Measurements from ENCODE around the gene THBS1.

The THBS1 gene

DNA sequence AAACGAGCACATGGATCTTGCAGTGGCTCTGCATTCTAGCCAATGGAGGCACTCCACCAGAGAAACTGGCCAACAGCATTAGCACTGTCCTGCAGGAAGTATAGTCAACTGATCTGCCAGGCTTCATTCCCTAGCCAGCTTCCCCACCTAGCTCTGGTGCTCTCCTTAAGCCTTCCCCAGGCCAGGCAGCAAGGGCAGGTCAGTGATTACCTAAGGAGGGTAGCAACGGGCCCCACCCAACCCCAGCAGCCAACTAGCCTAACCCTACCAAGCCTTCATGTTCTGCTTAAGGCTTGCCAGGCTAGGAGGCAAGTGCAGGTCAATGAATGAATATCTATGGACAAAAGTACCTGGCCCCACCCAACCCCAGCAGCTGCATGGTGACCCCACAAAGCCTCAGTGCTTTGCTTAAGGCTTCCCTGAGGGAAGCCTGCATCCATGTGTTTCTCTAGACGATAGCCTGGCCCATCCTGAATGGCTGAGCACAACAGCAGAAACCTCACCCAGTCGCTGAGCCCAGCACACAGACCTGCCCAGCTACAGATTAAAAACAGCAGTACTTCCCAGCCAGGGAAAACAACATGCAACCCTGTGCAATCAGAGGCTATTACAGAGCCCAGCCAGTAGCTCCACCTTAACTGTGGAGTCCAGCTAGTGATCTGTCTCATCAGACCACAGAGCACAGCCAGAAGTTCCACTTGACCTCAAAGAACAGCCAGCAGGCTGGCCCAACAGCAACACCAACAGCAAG lies 28.5 kb downstream of the THBS1 start:
- no peak for DNase-seq

DNA sequence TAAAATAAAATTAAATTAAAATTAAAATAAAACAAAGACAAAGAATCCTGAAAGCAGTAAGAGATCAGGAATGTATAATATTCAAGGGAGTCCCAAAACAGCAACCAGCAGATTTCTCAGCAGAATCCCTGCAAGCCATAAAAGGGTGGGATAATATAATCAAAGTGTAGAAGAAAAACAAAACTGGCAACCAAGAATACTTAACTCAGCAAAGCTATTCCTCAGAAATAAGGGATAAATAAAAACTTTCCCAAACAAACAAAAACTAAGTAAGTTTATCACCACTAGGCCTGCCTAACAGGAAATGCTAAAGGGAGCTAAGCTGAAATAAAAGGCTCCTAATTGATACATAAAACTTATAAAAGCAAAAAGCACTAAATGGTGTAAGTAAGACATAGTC lies 29.8 kb downstream of the THBS1 start:
- DNase-seq: no peak

DNA sequence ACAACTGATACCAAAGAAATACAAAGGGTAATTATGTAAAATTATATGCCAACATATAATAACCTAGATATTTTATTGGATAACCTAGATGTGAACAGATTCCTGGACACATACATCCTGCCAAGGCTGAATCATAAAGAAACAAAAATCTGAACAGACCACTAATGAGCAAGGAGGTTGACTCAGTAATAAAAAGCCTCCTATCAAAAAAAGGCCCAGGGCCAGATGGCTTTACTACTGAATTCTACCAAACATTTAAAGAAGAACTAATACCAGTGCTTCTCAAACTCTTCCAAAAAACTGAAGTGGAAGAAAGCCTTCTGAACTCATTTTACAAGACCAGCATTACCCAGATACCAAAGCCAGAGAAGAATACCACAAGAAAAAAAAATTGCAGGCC lies 32.4 kb downstream of the THBS1 start:
- DNase-seq: no peak

DNA sequence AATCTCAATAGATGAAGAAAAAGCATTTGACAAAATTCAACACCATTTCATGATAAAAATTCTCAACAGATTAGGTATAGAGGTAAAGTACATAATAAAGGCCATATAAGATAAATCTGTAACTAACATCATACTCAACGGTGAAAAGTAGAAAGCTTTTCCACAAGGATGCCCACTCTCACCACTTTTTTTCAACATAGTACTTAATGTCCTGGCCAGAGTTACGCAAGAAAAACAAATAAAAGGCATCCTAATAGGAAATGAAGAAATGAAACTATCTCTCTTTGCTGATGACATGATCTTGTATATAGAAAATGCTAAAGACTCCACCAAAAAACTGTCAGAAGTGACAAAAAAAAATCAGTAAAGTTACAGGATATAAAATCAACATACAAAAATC lies 33.0 kb downstream of the THBS1 start:
- no peak for DNase-seq

DNA sequence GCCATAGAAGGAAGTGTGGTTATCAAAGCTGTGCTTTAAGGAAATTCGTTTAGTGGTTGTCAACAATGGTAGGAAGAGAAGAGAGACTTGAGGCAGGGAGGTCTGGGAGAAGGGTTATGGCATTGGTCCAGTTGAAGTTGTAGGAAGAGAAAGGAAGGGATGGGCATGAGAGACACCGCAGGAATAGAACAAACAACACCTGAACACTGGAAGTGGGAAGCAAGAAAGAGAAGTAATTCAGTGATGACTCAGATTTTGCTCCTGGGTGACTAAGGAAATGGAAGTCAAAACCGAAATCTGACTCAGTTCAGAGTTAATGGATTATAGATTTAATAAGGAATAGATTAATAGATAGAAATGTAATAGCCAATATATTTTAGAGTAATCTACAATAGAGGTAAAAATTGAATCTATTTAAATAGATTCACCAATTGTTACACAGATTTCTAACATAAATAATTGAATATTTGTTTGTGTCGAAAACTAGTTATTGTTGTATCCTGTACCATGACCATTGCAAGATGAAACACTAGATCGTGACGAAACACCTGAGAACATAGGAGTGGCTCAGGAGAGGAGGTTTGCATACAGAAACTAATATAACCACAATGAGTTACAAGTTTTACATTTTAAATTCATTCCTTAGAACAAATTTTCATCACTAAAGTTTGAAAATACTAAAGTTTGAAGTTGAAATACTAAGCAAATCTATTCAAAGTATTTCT lies 36.0 kb downstream of the THBS1 start:
- DNase-seq: no peak

DNA sequence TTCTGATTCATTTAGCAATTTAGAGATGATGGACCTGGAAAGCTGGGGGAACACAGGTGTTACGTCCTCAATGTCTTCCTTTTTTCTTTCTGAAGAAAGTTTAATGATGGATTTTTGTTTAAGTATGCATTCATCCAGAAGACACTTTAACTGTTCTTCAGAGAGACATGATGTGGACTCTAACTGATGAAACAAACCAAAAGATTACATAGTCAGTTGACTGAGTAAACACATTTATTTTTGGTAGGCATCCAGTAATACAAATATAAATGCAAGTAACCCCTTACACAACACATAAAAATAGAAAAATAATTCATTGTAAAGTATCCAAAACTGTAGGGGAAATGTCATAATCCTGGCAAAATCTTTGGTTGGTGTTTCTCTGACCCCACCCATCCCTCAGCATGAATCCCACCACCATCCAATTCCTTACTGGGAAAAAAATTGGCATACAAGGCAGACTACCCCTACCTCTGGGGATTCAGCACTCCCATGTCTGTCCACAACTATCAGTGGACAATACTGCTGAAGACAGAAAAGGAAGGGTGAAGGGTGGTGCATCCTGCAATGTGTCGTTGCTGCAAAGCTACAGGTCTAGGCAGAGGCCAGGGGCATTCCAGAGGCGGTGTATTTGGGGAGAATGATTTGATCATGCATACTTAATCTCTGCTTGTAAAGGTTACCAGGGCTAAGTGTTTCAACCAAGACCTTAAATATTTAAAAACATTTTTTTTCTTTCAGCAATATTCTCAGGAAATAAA lies 37.4 kb downstream of the THBS1 start:
- no peak for DNase-seq

DNA sequence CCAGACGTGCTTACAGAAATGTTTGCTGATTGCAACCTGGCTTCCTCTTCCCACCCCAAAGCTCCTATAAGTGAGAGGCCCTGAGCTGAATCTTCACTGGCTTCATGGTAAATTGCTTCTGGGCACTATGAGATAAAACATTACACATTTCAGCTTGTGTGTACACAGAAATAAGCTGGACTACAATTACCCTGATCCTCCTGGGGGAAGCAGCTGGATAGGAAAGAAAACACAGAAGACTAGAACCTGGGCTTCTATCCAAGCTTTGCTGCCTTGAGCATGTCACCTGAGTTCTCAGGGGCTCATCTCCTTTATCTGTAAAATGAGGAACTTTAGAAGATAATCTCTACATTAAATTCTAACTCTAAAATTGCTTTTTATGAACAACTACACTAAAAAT lies 40.3 kb downstream of the THBS1 start:
- peak; percentile 58 for DNase-seq

DNA sequence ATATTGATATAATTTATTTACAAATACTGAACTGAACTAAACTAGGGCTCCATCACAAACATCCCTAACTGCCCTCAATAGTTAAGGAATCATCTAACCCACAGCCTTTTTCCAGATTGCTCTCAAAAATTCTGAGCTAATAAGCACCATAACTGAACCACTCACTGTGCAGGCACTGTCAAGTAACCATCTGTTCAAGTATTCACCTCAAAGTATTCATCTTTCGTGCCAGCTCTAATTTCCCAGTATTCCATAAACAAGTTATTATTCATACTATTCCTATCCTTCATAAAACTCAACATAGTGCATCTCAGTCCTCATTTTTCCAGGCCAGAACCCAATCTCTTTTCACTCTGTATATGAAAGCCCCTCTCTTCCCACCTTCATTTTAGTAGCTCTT lies 41.1 kb downstream of the THBS1 start:
- no peak for DNase-seq

DNA sequence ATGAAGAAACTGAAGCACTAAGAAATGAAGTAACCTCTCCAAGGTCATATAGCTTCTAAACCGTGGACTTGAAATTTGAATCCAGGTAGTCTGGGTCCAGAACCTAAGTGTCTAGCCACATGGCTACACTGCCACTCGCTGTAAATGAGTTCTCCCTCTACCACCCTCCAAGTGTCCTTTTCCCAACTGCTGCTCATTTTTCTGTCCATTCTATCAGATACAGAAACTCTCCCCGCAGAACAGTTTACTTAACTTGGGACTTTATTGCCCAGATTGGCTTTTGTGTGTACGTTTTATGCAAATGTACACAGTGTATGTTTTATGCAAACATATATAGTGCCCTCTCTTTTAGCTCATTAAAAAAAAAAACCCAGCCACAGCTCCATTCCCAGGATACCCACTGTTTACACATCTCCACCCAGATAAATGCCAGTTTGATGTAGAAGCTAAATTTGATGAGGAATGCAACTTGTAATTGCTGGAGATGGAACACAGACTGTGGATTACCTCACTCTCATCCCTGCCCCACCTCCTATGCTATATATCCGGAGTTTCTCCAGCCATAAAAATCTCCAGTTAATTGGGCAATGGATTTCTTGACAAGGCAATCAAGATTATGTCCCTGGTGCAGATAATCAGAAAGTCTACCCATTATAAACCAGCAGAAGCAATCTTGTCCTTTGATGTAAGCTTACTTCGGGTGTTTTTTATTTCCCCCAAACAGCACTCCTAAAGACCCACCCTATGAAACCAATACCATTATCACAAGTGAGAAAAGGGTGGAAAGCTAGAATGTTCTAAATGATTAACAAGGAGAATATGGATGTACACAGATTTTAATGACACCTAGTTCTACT lies 42.0 kb downstream of the THBS1 start:
- DNase-seq: no peak

DNA sequence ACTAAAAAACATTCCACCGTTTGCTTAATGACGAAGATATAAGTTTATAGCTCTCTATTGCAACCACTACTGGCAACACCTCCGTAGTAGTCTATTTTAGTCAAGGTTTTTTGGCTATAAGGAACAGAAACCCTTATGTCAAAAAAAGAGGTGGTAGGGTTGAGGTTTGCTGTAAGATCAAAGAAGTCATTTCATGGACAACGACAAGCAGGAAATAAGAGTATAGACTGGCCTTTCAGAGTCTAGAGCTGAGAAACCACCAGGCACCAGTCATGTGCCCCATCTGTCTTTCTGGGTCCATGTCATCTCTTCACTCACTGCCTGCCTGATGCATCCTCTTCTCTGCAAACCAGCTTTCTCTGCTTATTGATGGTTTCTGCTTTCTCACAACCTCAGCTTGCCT lies 42.7 kb downstream of the THBS1 start:
- DNase-seq: no peak

DNA sequence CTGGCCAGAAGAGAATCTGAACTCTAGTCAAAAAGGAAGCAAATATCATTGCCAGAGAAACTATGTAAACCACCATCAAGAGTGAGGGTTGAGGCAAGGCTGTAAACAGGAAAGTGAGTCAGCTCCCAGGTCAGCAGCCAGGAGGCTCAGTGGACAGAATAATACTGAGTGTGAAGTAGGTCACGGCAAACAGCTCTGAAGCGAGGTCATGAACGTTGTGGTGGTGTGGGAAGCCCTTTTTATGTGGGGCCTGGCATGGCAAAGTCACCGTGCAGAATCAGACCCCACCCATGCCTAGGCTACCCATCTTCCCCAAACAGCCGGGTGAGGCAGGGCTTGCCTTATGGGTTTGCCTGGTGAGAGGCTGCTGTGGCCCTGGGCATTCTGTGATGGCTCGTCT lies 43.9 kb downstream of the THBS1 start:
- DNase-seq: no peak

DNA sequence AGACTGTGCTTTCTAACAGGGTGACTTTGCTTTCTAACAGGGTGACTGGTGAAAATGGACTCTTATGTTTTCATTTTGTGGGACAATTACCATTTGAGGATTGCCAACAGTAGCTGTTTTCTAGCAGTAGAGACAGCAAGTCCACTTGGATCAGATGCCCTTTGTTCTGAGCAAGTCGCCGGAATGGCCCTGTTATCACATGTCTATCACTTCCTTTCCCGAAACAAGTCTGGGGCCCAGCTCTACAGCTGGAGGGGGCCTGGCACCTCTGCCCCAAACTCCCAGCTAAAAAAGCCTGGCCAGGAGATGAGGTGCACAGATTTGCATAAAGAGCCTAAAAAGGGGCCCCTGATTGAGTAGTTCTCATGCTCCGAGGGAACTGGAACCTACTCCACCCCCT lies 44.6 kb downstream of the THBS1 start:
- no peak for DNase-seq

DNA sequence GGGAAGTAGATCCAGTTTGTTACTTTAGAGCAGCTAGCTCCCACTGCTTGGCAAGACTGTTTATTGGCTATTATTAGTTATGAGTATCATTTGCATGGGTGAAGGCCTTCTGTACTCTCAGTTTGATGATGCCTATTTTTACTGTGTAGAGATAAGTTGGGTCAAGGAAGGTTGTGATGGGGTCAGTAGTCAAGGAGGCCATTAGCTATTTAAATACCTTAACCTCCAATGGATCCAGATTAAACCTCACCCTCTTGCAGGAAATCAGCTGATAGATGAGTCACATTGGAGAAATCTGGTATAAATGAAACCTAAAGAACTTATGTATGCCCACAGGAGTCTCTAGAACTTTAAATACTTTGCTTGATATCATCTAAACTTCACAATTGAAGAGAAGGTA lies 45.0 kb downstream of the THBS1 start:
- no peak for DNase-seq

DNA sequence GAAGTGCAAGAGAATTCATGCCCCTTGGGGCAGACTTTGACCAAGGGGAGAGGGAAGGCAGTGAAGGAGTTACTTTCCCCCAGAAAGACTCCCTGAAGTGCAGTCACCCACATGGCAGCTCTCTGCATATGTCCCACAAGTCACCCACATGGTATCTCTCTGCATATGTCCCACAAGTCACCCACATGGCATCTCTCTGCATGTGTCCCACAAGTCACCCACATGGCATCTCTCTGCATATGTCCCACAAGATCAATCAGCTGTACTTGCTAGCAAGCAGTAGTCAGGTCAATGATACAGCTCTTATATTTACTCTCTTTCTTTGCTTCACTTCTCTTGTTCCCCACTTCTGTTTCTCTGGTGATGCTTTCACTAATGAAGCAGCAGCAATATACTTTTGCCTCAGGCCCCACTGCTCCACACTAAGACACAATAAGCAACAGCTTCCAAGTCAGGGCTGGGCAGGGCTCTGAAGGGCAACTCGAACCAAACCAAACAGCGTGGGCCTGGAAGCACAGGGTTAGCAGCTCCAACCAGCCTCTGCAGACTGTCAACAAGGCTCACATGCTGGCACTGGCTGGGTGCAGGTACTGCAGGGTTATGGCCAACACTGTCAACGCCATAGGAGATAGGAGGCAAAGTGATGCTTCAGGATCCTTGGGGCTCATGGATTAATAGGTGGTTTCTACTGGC lies 46.7 kb downstream of the THBS1 start:
- no peak for DNase-seq

DNA sequence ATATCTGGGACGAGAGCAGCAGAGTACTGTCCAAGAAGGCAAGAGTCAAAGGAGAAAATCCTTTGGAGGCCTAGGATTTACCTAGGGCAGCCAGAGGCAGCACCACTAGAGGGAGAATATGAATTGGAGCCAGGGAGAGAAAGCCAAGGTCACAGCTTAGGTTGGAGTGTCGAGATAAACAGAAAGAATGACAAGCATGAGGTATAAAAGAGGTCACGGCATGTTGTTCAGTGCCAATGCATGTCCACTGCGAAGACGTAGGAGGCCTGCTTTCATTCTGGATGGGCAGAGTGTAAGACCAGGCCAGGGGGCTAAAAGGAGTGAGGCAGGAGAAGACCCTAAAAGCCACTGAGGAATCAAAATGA lies 47.2 kb downstream of the THBS1 start:
- no peak for DNase-seq

DNA sequence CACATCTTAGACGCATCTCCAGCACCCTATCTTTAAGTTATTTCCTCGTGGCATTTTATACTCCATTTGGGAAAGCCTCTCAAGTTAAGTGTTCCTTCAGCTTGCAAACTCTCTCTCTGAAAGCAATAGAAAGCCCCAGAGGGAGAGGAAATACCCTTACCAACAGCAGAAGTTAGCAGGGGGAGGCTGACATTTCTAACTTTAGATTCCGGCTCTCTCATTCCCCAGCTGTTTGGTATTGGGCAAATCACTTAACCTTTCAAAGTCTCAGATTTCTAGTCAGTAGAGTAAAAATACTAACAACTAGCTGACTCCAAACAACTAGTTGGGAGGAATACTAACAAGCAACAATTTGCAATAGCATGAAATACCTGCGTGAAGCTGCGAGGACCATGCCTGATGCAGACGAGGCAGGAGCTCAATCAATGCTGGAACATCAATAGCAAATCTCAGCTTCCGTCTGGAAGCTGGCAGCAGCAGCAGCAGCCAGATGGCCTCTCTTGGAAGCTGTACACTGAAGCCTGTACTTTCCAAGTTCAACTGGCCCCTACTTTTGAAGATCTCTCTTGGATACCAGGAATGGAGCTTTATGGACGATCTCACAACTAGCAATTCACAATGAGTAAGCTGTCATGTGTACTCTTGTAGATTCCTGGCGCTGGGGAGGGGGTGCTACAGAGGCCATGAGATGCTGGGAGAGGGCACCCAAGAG lies 47.8 kb downstream of the THBS1 start:
- no peak for DNase-seq

DNA sequence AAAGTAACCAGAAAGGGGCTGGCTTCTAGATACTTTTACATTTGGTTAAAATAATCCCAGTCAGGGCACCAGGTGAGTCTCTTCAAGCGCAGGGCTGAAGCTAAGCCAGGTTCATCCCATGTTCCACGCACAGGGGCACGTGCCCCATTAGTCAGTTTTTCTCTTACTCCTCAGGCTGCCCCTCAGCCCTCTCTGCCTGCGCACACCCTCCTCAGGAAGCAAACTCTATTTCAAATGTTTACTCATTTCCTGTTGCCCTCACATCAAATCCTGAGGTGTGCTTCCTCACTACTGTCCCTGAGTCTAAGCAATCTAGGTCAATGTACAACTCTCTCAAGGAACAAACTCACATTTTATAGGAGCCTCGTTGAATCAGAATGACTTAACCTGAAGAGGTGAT lies 48.5 kb downstream of the THBS1 start:
- no peak for DNase-seq

DNA sequence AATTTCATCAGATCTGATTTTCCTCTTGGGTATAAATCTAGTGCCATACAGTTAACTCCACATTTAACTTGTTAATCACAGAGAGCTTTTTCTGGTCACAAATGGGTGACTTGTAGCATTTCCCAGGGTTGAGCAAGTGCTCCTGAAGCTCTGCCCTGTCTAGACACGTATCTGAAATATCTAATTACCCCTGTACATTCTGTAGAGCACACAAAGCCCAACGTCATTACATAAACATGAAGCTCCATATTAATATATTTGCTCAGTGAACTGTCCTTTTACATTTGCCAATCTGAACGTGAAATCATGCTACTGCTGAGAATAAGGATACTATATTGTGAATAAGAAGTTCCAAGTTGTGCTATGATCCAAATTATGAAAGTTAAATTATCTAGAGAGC lies 49.0 kb downstream of the THBS1 start:
- no peak for DNase-seq

DNA sequence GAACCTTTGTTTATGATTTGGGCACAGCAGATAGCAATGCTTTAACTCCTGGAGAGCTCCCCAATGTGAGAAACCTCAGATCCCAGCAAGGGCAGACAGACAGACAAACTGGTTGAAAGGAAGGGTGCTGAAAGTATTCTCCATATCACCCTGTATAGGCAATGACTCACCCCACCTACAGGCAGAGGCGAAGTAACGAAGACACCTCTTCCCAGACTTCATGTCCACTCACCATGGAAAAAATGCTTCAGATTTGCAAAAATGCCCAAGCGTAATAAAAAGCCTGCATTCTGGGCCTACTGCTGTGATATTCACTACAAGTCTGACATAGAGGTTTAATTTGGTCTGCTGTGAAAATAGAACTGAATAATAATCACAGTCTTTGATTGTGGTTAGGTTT lies 50.5 kb downstream of the THBS1 start:
- DNase-seq: no peak

DNA sequence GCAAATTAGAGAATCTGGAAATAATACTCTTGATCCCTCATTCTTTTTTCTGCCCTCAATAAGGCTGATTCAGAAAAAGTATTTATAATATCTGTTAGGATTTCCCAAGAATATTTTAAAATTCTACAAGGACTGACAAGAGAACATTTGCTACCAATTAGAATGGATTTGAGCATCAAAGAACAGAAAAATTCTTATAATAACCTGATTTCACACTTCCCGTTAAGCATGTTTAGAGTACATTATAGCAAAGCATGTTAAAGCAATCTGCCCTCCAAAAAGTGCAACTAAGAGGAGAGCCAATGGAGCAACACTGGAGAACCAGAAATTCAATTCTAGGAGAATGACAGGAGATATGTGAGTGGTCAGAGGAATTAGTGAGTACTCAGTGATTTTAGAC lies 57.2 kb downstream of the THBS1 start:
- DNase-seq: no peak

DNA sequence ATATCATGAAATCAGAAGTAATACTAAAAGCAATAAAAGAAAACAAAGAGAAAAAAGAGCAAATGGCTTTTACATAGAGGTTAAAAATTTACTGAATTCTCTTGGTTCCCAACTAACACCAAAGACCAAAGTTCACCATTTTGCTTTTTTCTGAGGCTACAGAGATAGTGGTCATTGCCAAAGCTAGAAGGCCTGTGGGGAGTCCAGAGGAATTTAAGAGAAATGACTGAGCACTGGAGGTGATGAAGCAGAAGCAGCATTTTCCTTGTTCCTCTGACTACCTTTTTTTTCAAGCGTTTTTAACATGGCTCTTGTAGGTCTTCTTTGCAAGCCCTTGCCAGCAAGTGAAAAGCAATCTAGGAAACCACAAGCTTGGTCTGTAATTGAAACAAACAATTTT lies 58.2 kb downstream of the THBS1 start:
- DNase-seq: no peak

DNA sequence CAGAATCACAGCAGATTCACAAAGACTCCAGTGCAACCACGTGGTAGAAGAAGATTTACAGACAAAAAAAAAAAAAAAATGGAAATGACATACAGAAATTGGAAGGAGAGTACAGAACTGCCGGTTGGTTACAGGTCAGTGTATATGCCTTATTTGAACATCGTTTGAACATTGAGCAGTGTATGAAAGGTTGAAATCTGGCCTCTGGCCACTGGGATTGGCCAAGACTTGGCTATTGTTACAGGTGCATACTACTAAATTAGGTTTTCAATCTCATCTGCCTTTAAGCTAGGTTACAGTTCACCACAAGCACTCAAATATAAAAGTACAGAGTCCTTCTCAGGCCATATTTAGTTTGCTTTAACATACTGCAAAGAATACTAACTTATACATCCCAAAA lies 59.8 kb downstream of the THBS1 start:
- DNase-seq: no peak
